NB4 (cell line): Measurements from ENCODE around the gene MRPS18C.
A peak's percentile ranks its signal among the peaks of the same experiment; 100 is the strongest.

Source experiments
- DNase-seq: peaks from one replicate; pipeline ENCODE4 v3.0.0; 2010; ENCODE audit warnings: low read depth
- H3K4me3 ChIP-seq: one replicate; pipeline ENCODE4 v1.5.1; 2011; ENCODE audit warnings: mild to moderate bottlenecking, low read depth, low read length, moderate library complexity
- MYC ChIP-seq: IDR thresholded peaks from 2 replicates; pipeline ENCODE4 v1.6.1; 2011; ENCODE audit warnings: low read depth, low read length
- POLR2A ChIP-seq: IDR thresholded peaks from 2 replicates; pipeline ENCODE4 v1.6.1; 2011; ENCODE audit warnings: mild to moderate bottlenecking; ENCODE audit not compliant: insufficient read length; ENCODE audit errors: extremely low read depth
- TF ChIP-seq, protein P1 (sequence below): IDR thresholded peaks from 2 replicates; pipeline ENCODE4 v1.6.1; 2011; ENCODE audit warnings: low read depth, low read length
- TF ChIP-seq, protein P2 (sequence below): IDR thresholded peaks from one replicate; pipeline ENCODE4 v1.5.1; 2012; ENCODE audit warnings: low read depth, low read length

The MRPS18C gene

DNA sequence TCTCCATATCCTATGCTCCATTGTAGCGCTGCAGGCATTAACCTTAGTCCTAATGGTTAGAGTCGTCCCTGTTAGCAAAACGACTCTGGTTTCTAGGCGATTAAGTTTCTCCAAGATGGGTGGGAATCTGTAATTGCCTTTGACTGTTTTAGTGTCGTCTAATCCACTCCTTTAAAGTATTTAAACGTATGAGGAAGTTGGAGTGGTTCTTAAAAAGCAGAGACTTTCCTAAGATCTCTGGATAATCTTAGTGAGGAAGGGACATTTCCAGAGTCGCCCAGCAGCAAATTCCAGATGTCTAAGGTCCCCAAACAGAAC is 285 bp downstream of the MRPS18C start:
- no peak for DNase-seq
- TF ChIP-seq, protein P1, sequence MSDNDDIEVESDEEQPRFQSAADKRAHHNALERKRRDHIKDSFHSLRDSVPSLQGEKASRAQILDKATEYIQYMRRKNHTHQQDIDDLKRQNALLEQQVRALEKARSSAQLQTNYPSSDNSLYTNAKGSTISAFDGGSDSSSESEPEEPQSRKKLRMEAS: no peak
- no peak for TF ChIP-seq POLR2A
- no peak for TF ChIP-seq MYC
- TF ChIP-seq, protein P2, sequence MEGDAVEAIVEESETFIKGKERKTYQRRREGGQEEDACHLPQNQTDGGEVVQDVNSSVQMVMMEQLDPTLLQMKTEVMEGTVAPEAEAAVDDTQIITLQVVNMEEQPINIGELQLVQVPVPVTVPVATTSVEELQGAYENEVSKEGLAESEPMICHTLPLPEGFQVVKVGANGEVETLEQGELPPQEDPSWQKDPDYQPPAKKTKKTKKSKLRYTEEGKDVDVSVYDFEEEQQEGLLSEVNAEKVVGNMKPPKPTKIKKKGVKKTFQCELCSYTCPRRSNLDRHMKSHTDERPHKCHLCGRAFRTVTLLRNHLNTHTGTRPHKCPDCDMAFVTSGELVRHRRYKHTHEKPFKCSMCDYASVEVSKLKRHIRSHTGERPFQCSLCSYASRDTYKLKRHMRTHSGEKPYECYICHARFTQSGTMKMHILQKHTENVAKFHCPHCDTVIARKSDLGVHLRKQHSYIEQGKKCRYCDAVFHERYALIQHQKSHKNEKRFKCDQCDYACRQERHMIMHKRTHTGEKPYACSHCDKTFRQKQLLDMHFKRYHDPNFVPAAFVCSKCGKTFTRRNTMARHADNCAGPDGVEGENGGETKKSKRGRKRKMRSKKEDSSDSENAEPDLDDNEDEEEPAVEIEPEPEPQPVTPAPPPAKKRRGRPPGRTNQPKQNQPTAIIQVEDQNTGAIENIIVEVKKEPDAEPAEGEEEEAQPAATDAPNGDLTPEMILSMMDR: no peak
- peak overlapping the region; percentile 90 for H3K4me3 ChIP-seq

DNA sequence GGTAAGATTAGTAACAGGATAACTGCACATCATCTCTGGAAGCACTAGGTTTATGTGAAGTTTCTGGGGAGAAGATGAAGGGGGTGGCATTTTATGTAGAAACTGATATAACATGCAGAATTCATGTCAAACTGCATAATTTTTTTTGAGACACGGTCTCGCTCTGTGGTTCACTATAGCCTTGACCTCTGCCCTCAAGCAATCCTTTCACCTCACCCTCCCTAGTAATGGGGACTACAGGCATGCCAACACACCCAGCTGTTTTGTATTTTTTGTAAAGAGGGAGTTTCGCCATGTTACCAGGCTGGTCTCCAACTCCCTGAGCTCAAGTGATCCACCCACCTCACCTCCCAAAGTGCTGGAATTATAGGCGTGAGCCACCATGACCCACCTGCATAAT is 17.6 kb downstream of the MRPS18C start:
- TF ChIP-seq, protein P1: no peak
- TF ChIP-seq, protein P2: no peak
- TF ChIP-seq POLR2A (no peak), MYC (no peak)
- DNase-seq: no peak
- no peak overlapping the region for H3K4me3 ChIP-seq

DNA sequence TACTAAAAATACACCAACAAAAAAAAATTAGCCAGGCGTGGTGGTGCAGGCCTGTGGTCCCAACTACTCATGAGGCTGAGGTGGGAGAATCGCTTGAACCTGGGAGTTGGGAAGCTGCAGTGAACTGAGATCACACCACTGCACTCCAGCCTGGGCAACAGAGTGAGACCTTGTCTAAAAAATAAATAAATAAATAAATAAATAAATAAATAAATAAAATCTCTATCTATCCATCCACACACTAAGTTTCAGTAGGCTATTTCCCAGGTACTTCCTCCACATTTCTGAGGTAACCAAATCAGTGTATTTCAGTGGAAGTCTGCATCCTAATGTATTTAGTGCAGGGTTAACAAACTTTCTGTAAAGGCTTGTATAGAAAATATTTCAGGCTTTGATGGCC is 18.1 kb downstream of the MRPS18C start:
- no peak for DNase-seq
- no peak for TF ChIP-seq MYC
- no peak for TF ChIP-seq POLR2A
- TF ChIP-seq, protein P1: no peak
- TF ChIP-seq, protein P2: no peak
- no peak overlapping the region for H3K4me3 ChIP-seq

DNA sequence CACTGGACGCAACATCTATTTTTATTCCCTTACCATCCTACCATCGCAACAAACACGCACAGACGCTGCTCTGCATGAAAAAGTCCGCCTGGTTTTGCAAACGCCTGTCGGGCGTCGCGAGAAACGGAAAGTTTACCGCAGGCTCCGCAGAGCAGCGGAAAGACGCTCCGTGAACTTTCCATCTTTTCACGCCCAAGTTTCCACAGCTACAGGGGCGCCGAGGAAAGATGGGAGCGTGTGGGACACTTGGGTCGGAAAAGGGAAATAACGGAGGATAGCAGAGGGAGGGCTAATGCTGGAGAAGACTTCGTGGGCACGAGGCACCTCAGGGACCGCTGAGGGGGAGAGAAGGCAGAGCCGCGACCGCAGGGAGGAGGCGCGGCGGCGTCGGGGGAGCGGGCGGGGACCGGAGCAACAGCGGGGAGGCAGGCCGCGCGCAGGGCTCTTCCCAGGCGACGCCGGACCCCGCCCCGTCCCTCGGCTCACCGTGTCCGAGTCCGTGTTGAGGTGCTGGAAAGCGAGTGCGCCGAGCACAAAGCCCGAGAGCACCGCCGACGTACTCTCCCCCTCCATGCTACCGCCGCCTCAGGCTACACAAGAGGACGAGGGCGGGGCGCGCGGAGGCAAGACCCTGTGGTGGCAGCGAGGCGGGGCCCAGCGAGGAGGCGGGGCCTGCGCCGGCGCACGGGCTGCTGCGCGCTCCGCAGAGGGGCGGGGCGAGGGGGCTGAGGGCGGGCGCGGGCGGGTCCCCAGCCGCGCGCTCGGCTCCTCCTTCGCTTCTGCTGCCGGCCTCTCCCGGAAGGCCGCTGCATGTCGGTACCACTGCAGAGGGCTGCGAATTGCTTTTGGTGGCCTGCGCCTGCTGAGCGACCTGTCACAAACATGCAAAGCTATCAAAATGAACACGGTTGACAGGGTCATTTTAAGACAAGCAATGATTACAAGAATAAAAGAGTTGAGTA is 28.9 kb downstream of the MRPS18C start, which contains the start of gene ABRAXAS1:
Gene ABRAXAS1, minus strand, starts transcription at position 601 of the 962 bp plus-strand sequence. Its CDS starts 28 bp downstream, at position 573.
- peak; percentile 96 for DNase-seq
- TF ChIP-seq, protein P1: peak; percentile 78
- TF ChIP-seq, protein P2: no peak
- TF ChIP-seq MYC: peak; percentile 13
- TF ChIP-seq POLR2A: peak; percentile 73
- H3K4me3 ChIP-seq: peak within 1 kb of the TSS; percentile 75

DNA sequence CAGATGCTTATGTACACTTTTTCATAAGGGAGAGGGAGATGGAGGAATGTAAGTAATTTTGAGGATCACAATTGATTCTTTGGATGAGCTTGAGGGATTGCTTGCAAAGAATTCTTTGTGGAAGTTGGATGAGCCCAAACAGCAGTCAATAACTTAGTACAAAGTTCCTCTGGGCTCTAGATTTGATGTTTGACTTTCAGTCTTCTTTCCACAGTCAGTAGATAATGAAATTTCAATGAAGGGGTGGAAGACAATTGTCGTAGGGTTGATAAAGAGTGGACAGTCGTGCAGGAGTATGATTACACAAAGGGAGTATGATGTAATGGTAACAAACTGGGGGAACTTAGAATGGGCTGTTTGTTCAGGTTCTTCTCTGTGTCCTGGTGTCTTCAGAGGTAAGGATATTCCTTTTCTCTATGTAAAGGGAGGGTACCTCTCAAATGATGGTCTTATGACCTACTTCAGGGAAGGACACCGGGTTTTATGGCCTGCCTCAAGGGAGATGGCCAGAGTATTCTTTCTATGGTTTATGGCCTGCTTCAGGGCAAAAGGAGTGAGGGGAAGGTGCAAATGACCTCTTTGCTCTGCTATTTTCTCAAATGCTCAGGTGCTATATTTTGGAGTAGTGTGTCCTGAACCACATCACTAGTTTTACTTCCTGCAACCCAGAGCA is 30.7 kb downstream of the MRPS18C start:
- no peak for DNase-seq
- H3K4me3 ChIP-seq: no peak overlapping the region
- TF ChIP-seq, protein P1: no peak
- no peak for TF ChIP-seq MYC
